Measurements from ENCODE around the gene RBM15B.

DNA sequence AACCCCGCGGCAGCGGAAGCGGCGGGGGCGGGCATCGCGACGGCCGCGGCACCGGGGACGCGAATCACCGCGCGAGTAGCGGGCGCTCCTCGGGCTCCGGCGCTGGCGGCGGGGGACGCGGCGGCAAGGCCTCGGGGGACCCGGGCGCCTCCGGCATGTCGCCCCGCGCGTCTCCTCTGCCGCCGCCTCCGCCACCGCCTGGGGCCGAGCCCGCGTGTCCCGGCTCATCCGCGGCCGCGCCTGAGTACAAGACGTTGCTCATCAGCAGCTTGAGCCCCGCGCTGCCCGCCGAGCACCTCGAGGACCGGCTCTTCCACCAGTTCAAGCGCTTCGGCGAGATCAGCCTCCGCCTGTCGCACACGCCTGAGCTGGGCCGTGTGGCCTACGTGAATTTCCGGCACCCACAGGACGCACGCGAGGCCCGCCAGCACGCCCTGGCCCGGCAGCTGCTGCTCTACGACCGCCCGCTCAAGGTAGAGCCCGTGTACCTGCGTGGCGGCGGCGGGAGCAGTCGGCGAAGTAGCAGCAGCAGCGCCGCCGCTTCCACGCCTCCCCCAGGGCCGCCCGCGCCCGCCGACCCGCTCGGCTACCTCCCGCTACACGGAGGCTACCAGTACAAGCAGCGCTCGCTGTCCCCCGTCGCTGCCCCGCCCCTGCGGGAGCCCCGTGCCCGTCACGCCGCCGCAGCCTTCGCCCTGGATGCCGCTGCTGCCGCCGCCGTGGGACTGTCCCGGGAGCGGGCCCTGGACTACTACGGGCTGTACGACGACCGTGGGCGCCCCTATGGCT lies 675 bp downstream of the RBM15B start:
- peak; percentile 8 to 28 (median 17) for TF ChIP-seq POLR2A (IDR thresholded peaks at IDR 0.05)
- TF ChIP-seq, protein P1, sequence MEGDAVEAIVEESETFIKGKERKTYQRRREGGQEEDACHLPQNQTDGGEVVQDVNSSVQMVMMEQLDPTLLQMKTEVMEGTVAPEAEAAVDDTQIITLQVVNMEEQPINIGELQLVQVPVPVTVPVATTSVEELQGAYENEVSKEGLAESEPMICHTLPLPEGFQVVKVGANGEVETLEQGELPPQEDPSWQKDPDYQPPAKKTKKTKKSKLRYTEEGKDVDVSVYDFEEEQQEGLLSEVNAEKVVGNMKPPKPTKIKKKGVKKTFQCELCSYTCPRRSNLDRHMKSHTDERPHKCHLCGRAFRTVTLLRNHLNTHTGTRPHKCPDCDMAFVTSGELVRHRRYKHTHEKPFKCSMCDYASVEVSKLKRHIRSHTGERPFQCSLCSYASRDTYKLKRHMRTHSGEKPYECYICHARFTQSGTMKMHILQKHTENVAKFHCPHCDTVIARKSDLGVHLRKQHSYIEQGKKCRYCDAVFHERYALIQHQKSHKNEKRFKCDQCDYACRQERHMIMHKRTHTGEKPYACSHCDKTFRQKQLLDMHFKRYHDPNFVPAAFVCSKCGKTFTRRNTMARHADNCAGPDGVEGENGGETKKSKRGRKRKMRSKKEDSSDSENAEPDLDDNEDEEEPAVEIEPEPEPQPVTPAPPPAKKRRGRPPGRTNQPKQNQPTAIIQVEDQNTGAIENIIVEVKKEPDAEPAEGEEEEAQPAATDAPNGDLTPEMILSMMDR (IDR thresholded peaks at IDR 0.05), result no peak

Measured in body of pancreas (tissue), 4 donors.